RWPE1 (cell line): ENCODE results near the gene RIPOR3.

Experiments used
- CTCF ChIA-PET: fragments of 350-600 bp; sonication (Branson Sonifier 250); formaldehyde crosslinking; extraction: SDS; loops from one replicate; lab custom pipeline; 2021; lab: Yijun Ruan, JAX
- POLR2A ChIA-PET: fragments of 400-600 bp; formaldehyde crosslinking; extraction: SDS; loops from one replicate; lab custom pipeline; 2020; ENCODE audit warnings: antibody characterized with exemption; ENCODE audit not compliant: low non-redundant PET; lab: Yijun Ruan, JAX
- DNase-seq: peaks from one replicate; pipeline ENCODE4 v3.0.0; 2012; ENCODE audit warnings: low spot score
- H3K27ac ChIP-seq: fragments of 450-650 bp; 2 replicates; pipeline ENCODE4 v1.5.1; 2017
- CTCF ChIP-seq: fragments of 450-650 bp; conservative IDR thresholded peaks from 2 replicates; pipeline ENCODE4 v1.5.1; 2017; ENCODE audit warnings: low read depth, mild to moderate bottlenecking

The RIPOR3 gene

GRCh38 chr20:50733644-50734349 is 42.5 kb upstream of the RIPOR3 start:
- DNase-seq: no peak
- CTCF ChIA-PET: interaction anchor here (0.5 to 2.4 kb wide), 8 partner anchors 16 to 1352 kb away, joined by 3 to 10 read pairs (median 4); no protein-coding TSS in a partner anchor
- no peak for TF ChIP-seq CTCF
- no peak overlapping the region for H3K27ac ChIP-seq
- POLR2A ChIA-PET: interaction anchor here (0.6 kb wide), 1 partner anchor 66 kb away, joined by 3 read pairs; no protein-coding TSS in a partner anchor

- no peak for TF ChIP-seq CTCF
- ChIA-PET CTCF (interaction anchor here (1.4 to 1.7 kb wide), 2 partner anchors 17 to 96 kb away, joined by 5 read pairs; no protein-coding TSS in a partner anchor), POLR2A (interaction anchor here (0.6 to 0.9 kb wide), 2 partner anchors 12 kb away, joined by 4 to 7 read pairs; no protein-coding TSS in a partner anchor)
- peak overlapping the region; percentile 79 for H3K27ac ChIP-seq
- peak; percentile 56 for DNase-seq
Measured at GRCh38 chr20:50731930-50732690, 40.8 kb upstream of the RIPOR3 start.

- DNase-seq: peak; percentile 100
- CTCF ChIA-PET: interaction anchor here (0.6 to 1.7 kb wide), 4 partner anchors 18 to 529 kb away, joined by 5 read pairs; no protein-coding TSS in a partner anchor
- TF ChIP-seq CTCF: no peak
- POLR2A ChIA-PET: interaction anchor here (0.6 to 0.7 kb wide), 3 partner anchors 10 to 178 kb away, joined by 3 to 7 read pairs (median 4); no protein-coding TSS in a partner anchor
- peak within 1 kb of the TSS; percentile 79 for H3K27ac ChIP-seq
Measured at GRCh38 chr20:50731055-50731929, 40.0 kb upstream of the RIPOR3 start, which contains the start of gene PARD6B. PARD6B (plus strand) TSS chr20:50731580; CDS start chr20:50731787, 207 bp downstream.

GRCh38 chr20:50730765-50731054 is 39.4 kb upstream of the RIPOR3 start:
- DNase-seq: no peak
- no peak for TF ChIP-seq CTCF
- ChIA-PET CTCF (interaction anchor here (0.6 to 1.5 kb wide), 3 partner anchors 26 to 528 kb away, joined by 3 to 5 read pairs (median 3); no protein-coding TSS in a partner anchor), POLR2A (interaction anchor here (0.6 to 0.7 kb wide), 2 partner anchors 11 to 178 kb away, joined by 3 to 4 read pairs; no protein-coding TSS in a partner anchor)
- H3K27ac ChIP-seq: peak overlapping the region; percentile 79

GRCh38 chr20:50729901-50730764 is 38.8 kb upstream of the RIPOR3 start:
- DNase-seq: peak; percentile 34
- peak overlapping the region; percentile 79 for H3K27ac ChIP-seq
- CTCF ChIA-PET: interaction anchor here (0.6 to 1.5 kb wide), 5 partner anchors 19 to 528 kb away, joined by 3 to 5 read pairs (median 3); no protein-coding TSS in a partner anchor

More at GRCh38 chr20:50729901-50730764, 38.8 kb upstream of the RIPOR3 start:
- TF ChIP-seq CTCF: no peak
- POLR2A ChIA-PET: interaction anchor here (0.6 to 0.7 kb wide), 3 partner anchors 11 to 179 kb away, joined by 3 to 4 read pairs (median 4); no protein-coding TSS in a partner anchor
